ENCODE results near the gene MCHR1.
"Not testable (repeated sequence)": the region's sequence is repeated elsewhere in the genome, so short reads cannot be mapped to it uniquely, and the experiment has no call there.

The MCHR1 gene

DNA sequence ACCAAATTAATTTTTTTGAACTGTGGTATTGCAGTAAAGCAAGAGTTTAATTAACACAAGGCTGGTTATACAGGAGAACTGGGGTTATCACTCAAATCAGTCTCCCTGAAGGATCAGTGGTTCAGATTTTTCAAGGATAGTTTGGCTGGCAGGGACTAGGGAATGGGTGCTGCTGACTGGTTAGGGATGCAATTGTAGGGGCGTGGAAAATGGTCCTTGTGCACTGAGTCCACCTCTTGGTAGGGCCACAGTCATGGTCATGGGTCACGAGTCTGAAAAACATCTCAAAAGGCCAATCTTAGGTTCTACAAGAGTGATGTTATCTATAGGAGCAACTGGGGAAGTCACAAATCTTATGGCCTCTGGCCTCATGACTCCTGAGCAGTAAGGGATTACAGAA lies 27.9 kb downstream of the MCHR1 start:
- TF ChIP-seq Cebpa-rat (IDR thresholded peaks at IDR 0.05) = no peak
- Histone ChIP-seq H3K4me2 (no peak overlapping the region), H3K9ac (no peak overlapping the region), H3K9me3 (peaks cover 12% of the 10 kb centered on the region), H4K20me1 (no peaks in the 10 kb centered on the region), H3K27me3 (no peaks in the 10 kb centered on the region), H3K36me3 (no peaks in the 10 kb centered on the region), H3K4me3 (no peak overlapping the region), H3K4me1 (peaks cover 15% of the 10 kb centered on the region), H3K27ac (no peak overlapping the region)

DNA sequence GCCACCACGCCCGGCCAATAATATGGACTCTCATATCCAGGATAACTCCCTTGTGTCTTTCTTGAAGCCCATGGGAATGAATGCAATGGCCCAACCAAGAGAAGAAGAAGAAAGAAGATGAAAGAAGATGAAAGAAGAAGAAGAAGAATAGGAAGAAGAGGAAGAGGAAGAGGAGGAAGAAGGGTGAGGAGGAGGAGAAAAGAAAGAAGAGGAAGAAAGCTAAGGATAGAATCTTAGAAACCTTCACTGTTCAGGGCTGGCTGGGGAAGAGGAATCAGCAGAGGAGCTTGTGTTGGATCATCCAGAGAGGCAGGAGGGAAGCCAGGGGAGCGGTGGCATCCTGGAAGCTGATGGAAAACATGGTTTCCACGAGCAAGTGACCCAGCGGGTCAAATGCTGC lies 28.9 kb downstream of the MCHR1 start:
- no peak overlapping the region for H3K4me3 ChIP-seq

DNA sequence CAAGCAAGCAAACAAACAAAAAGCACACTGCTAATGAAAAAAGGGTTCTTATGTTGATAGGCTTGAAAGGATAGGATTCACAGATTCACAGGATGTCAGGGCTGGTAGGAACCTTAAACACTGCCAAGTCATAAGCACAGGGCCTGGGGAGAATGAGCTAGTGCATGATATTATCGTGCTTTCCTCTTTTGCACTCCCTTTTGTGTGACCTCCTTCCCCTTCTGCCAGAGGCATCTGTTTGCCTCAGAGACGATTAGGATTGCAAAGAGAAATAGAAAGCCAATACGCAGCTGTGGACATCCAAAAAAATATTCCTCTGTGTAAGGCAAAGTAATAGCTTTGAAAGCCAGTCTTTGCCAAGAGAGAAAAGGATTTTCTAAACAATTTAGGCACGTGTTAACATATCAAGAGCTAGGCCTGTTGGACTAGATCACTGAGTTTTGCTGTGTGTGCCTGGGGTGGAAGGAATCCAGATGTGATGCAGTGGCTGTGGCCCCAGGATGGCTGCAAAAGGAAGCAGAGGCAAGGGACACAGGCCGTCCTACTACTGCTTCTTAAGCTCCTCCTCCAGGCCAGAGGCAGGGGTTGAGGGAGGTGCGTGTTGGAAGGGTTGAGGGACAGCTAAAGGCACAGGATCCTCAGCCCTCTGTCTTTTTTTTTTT lies 30.6 kb downstream of the MCHR1 start:
- H3K4me1 ChIP-seq = peaks cover 27% of the 10 kb centered on the region
- no peak for TF ChIP-seq Cebpa-rat (IDR thresholded peaks at IDR 0.05)
- H3K9me3 ChIP-seq = peaks cover 12% of the 10 kb centered on the region
- no peaks in the 10 kb centered on the region for H3K27me3 ChIP-seq
- no peak overlapping the region for H3K27ac ChIP-seq
- H4K20me1 ChIP-seq = no peaks in the 10 kb centered on the region
- H3K36me3 ChIP-seq = no peaks in the 10 kb centered on the region
- no peak overlapping the region for H3K4me2 ChIP-seq
- no peak overlapping the region for H3K4me3 ChIP-seq
- H3K9ac ChIP-seq = no peak overlapping the region

More for the DNA sequence above, 28.9 kb downstream of the MCHR1 start:
- Histone ChIP-seq H3K27ac (no peak overlapping the region), H3K36me3 (no peaks in the 10 kb centered on the region), H4K20me1 (no peaks in the 10 kb centered on the region), H3K27me3 (no peaks in the 10 kb centered on the region), H3K9ac (no peak overlapping the region), H3K9me3 (peaks cover 12% of the 10 kb centered on the region), H3K4me1 (peaks cover 17% of the 10 kb centered on the region), H3K4me2 (no peak overlapping the region)
- TF ChIP-seq Cebpa-rat (IDR thresholded peaks at IDR 0.05) = no peak

DNA sequence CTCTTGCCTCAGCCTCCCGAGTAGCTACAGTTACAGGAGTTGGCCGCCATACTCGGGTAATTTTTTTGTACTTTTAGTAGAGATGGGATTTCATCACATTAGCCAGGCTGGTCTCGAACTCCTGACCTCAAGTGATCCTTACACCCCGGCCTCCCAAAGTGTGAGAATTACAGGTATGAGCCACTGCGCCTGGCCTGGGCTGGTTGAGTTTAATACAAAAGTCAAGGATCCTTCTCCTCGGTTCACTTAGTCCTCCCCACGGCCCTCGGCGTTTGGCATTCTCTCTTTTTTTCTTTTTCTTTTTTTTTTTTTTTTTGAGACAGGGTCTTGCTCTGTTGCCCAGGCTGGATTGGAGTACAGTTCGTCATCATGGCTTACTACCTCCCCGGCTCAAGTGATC lies 33.0 kb downstream of the MCHR1 start:
- peaks cover 5% of the 10 kb centered on the region for H3K9me3 ChIP-seq
- H3K9ac ChIP-seq = no peak overlapping the region
- H3K27ac ChIP-seq = no peak overlapping the region
- H3K36me3 ChIP-seq = no peaks in the 10 kb centered on the region
- peaks cover 28% of the 10 kb centered on the region for H3K4me1 ChIP-seq
- H3K27me3 ChIP-seq = no peaks in the 10 kb centered on the region
- no peak for TF ChIP-seq Cebpa-rat (IDR thresholded peaks at IDR 0.05)
- H4K20me1 ChIP-seq = no peaks in the 10 kb centered on the region
- H3K4me3 ChIP-seq = no peak overlapping the region
- H3K4me2 ChIP-seq = peak overlapping the region; percentile 68

DNA sequence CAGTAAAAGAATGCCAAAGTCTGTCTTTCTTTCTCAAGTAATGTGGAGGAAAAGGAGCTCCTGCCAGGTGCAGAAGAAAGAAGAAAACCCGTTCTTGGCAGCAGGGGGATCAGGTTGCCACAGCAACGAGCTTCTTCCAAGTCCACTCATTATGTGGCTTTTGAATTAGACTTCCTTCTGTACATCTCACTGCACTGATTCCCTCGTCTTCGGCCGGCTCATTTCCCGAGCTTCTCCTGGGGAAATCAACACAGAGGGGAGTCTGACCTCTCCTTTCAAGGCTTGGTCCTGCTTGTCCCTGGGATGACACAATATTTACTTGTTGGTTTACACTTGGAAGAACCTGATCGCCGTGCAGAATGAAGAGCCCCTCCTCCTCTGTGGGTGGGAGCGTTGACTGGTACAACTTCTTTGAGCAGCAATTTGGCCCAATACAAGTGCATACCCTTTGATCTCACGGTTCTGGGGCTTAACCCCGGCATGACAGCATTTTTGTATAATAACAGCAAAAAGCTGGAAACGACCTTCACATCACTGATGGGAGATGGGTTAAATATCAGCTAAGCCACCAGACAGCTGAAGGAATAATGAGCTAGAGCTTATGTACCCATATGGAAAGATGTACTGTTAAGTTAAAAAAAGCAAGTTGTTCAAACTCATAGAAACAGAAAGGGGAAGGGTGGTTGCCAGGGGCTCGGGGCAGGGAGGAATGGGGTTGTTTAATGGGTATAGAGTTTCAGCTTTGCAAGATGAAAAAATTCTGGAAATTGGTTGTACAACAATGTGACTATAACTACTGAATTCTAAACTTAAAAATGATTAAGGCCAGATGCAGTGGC lies 35.4 kb downstream of the MCHR1 start:
- Histone ChIP-seq H3K27ac (no peak overlapping the region), H3K9me3 (no peaks in the 10 kb centered on the region), H3K4me2 (peak overlapping the region; percentile 31; the same call in 1 of the 2 replicates), H3K4me3 (no peak overlapping the region), H3K9ac (no peak overlapping the region), H3K27me3 (no peaks in the 10 kb centered on the region), H4K20me1 (no peaks in the 10 kb centered on the region), H3K36me3 (no peaks in the 10 kb centered on the region), H3K4me1 (peaks cover 37% of the 10 kb centered on the region)
- TF ChIP-seq Cebpa-rat (IDR thresholded peaks at IDR 0.05) = no peak

DNA sequence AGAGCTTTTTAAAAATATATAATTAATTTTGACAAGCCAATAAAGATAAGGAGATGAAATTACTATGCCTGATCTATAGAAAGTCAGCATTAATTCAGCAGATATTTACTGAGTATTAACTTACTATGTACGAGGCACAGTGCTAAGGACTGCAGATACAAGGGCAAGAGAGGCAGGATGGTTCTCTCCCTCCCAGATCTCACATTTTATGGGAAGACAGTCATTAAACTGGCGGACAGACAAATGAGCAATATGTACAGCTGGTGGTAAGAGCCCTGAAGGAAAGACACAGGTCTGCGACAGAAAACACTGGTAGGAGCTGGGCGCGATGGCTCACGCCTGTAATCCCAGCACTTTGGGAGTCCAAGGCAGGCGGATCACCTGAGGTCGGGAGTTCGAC lies 36.8 kb downstream of the MCHR1 start:
- H3K4me1 ChIP-seq = peaks cover 34% of the 10 kb centered on the region
- H3K9ac ChIP-seq = no peak overlapping the region
- no peak overlapping the region for H3K4me2 ChIP-seq
- no peaks in the 10 kb centered on the region for H4K20me1 ChIP-seq
- no peaks in the 10 kb centered on the region for H3K36me3 ChIP-seq
- TF ChIP-seq Cebpa-rat (IDR thresholded peaks at IDR 0.05) = no peak
- no peaks in the 10 kb centered on the region for H3K27me3 ChIP-seq
- no peak overlapping the region for H3K27ac ChIP-seq
- no peaks in the 10 kb centered on the region for H3K9me3 ChIP-seq
- H3K4me3 ChIP-seq = no peak overlapping the region

DNA sequence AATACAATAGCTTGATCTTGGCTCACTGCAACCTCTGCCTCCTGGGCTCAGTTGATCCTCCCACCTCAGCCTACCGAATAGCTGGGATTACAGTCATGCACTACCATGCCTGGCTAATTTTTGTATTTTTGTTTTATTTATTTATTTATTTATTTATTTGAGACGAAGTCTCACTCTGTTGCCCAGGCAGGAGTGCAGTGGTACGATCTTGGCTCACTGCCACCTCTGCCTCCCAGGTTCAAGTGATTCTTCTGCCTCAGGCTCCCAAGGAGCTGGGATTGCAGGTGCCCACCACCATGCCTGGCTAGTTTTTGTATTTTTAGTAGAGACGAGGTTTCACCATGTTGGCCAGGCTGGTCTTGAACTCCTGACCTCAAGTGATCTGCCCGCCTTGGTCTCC lies 38.4 kb downstream of the MCHR1 start:
- H3K4me1 ChIP-seq = peaks cover 27% of the 10 kb centered on the region
- not testable (repeated sequence) for H3K36me3 ChIP-seq, H3K4me2 ChIP-seq, H3K9me3 ChIP-seq, H3K9ac ChIP-seq, H3K27ac ChIP-seq, H4K20me1 ChIP-seq, H3K27me3 ChIP-seq, H3K4me3 ChIP-seq

DNA sequence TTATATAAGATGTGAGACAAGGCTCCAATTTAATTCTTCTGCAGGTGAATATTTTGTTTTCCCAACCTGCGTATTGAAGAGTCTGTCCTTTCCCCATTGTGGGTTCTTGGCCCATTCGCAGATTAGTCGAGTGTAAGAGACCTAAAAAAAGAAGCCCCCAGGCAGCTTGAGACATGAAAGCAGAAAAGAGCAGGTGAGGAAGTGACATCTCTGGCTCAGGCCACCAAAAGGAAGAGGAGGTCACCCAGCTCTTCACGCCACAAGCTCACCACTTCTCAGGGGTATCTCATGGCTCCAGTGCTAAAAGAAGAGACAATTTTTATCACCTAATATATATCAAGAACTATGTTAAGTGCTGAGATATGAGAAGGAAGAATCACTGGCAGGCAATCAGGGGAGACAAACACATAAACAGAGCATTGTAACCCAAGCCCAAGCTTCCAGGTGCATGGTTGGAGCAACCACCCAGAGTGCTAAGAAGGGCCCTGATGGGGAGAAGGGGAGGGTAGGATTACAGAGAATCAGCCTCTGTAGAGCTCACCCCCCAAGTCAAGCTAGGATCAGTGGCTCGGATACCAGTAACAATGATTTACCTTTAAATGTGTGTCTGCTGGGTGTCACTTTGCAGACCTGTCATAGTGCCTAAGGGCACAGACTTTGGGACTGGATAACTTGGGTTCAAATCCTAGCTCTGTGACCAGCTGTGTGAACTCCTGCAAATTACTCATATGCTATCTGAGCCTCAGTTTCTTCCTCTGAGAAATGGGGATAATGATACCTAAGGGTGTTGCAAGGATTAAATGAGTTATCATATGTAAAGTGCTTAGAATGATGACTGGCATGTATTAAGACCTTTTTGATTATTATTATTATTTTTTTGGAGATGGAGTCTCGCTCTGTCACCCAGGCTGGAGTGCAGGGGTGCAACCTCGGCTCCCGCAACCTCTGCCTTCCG lies 39.2 kb downstream of the MCHR1 start:
- no peaks in the 10 kb centered on the region for H4K20me1 ChIP-seq
- no peaks in the 10 kb centered on the region for H3K27me3 ChIP-seq
- H3K36me3 ChIP-seq = no peaks in the 10 kb centered on the region
- no peaks in the 10 kb centered on the region for H3K9me3 ChIP-seq
- no peak overlapping the region for H3K9ac ChIP-seq
- no peak overlapping the region for H3K4me3 ChIP-seq
- no peak for TF ChIP-seq Cebpa-rat (IDR thresholded peaks at IDR 0.05)
- H3K4me2 ChIP-seq = no peak overlapping the region
- peaks cover 27% of the 10 kb centered on the region for H3K4me1 ChIP-seq
- no peak overlapping the region for H3K27ac ChIP-seq

DNA sequence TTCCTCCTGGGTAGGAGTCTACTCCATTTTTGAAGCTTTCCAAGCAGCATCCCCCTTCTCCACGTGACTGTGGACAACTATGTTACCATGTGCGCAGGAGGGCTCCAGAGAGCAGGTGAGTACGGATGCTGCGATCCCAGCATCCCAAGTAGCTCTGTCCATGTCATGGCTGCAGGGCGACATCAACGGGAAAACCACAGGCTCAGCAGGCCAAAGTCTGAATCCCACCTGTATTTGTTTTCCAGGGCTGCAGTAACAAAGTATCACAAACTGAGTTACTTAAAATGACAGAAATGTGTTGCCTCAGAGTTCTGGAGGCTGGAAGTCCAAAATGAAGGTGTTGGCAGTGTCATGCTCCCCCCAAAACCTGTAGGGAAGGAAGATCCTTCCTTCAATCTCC lies 40.3 kb downstream of the MCHR1 start:
- Histone ChIP-seq H3K4me3 (no peak overlapping the region), H4K20me1 (no peaks in the 10 kb centered on the region), H3K4me1 (peaks cover 19% of the 10 kb centered on the region), H3K9ac (no peak overlapping the region), H3K4me2 (no peak overlapping the region), H3K36me3 (no peaks in the 10 kb centered on the region), H3K27ac (no peak overlapping the region), H3K27me3 (no peaks in the 10 kb centered on the region), H3K9me3 (no peaks in the 10 kb centered on the region)
- TF ChIP-seq Cebpa-rat (IDR thresholded peaks at IDR 0.05) = no peak

DNA sequence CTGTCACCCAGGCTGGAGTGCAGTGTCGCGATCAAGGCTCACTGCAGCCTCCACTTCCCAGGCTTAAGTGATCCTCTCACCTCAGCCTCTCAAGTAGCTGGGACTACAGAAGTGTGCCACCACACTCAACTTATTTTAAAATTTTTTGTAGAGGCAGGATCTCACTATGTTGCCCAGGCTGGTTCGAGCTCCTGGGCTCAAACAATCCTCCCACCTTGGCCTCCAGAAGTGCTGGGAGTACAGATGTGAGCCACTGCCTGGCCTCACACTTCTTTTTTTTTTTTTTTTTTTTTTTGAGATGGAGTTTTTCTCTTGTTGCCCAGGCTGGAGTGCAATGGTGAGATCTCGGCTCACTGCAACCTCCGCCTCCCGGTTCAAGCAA lies 40.9 kb downstream of the MCHR1 start:
- not testable (repeated sequence) for H3K27me3 ChIP-seq, H3K4me2 ChIP-seq, H4K20me1 ChIP-seq, H3K36me3 ChIP-seq, H3K9ac ChIP-seq, H3K4me3 ChIP-seq, H3K27ac ChIP-seq, H3K9me3 ChIP-seq
- peaks cover 16% of the 10 kb centered on the region; the same call in 1 of the 2 replicates for H3K4me1 ChIP-seq
